Measurements from ENCODE around the gene SRSF4.

Gene SRSF4

GRCh38 chr1:29193879-29194455, 12.3 kb upstream of the SRSF4 start:
- in situ Hi-C loops (cut with MboI; ENCODE audit: low pct_unique_long_range_greater_than_20kb, low sequenced_read_pairs, unreplicated experiment) = loop anchor here (10.0 kb wide), 1 partner anchor 309 kb away; no protein-coding TSS in a partner anchor
- no peak for DNase-seq (ENCODE audit: low spot score)
- no peak for TF ChIP-seq CTCF (IDR thresholded peaks at IDR 0.05; ENCODE audit: extremely low read depth, insufficient read depth, missing control alignments)

DNA sequence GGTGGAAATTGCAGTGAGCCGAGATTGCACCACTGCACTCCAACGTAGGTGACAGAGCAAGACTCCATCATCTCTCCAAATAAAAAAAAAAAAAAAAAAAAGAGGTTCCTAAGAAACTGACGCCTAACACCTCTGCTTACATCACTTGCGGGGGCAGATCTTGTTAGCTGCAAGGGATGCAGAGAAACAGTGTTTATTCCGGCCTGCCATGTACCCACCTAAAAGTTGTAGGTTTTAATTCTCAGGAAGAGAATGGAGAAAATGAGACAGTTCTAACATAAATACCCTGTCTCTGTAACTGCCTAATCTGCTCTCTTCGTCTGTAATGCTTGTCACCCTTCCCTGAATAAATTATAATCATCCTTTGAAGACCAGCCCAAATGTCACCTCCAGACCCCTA, 9.0 kb upstream of the SRSF4 start:
- TF ChIP-seq CTCF (IDR thresholded peaks at IDR 0.05; ENCODE audit: extremely low read depth, insufficient read depth, missing control alignments) = no peak

DNA sequence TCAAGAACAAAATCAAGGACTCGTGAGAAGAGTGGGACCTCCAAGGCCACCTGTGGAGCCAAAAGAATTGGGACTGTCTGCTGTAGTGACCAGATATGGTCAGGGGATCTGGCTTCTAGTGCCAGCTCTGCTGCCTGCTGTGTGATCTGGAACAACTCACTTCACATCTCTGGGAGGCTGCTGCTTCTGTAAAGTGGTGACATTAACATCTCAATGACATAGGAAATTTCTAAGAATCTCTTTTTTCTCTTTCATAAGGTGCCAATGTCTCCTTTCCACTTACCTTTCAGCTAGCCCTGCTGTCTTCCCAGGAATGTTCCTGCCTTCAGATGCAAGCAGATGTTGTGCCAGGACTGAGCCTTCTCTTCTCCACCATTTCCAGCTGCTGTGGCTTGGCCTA, 5.0 kb upstream of the SRSF4 start:
- TF ChIP-seq CTCF (IDR thresholded peaks at IDR 0.05; ENCODE audit: extremely low read depth, insufficient read depth, missing control alignments) = no peak
- DNase-seq (ENCODE audit: low spot score) = no peak
- in situ Hi-C loops (cut with MboI; ENCODE audit: low pct_unique_long_range_greater_than_20kb, low sequenced_read_pairs, unreplicated experiment) = no loop called here

More for the DNA sequence above, 9.0 kb upstream of the SRSF4 start:
- no peak for DNase-seq (ENCODE audit: low spot score)
- in situ Hi-C loops (cut with MboI; ENCODE audit: low pct_unique_long_range_greater_than_20kb, low sequenced_read_pairs, unreplicated experiment) = loop anchor here (10.0 kb wide), 1 partner anchor 306 kb away; no protein-coding TSS in a partner anchor

DNA sequence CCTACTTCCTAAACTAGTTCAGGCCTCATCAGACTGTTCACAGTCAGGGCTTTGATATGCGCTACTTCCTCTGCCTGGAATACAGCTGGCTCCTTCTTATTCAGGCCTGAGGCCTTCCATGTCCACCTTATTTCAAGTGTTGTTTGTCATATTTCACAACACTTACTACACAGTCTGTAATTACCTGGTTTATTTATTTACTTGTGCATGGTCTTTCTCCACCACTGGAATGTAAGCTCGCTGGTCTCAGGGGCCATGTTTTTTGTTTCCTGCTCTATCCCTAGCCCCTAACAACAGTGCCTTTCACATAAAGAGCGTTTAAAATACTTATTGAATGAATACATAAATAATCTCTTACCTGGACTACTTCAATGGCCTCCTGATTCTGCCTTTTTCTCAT, 4.6 kb upstream of the SRSF4 start:
- no peak for TF ChIP-seq CTCF (IDR thresholded peaks at IDR 0.05; ENCODE audit: extremely low read depth, insufficient read depth, missing control alignments)
- no peak for DNase-seq (ENCODE audit: low spot score)
- in situ Hi-C loops (cut with MboI; ENCODE audit: low pct_unique_long_range_greater_than_20kb, low sequenced_read_pairs, unreplicated experiment) = no loop called here

GRCh38 chr1:29183287-29183686, 1.6 kb upstream of the SRSF4 start:
- in situ Hi-C loops (cut with MboI; ENCODE audit: low pct_unique_long_range_greater_than_20kb, low sequenced_read_pairs, unreplicated experiment) = no loop called here
- no peak for TF ChIP-seq CTCF (IDR thresholded peaks at IDR 0.05; ENCODE audit: extremely low read depth, insufficient read depth, missing control alignments)
- no peak for DNase-seq (ENCODE audit: low spot score)

GRCh38 chr1:29180497-29181412, 945 bp downstream of the SRSF4 start:
- in situ Hi-C loops (cut with MboI; ENCODE audit: low pct_unique_long_range_greater_than_20kb, low sequenced_read_pairs, unreplicated experiment) = no loop called here
- no peak for TF ChIP-seq CTCF (IDR thresholded peaks at IDR 0.05; ENCODE audit: extremely low read depth, insufficient read depth, missing control alignments)
- DNase-seq (ENCODE audit: low spot score) = peak; percentile 46

All from GM13977 (cell line).